ENCODE data around the gene EDN2. TPM values are rescaled to one million over a fixed set of nuclear protein-coding genes. Genes with fewer than 3 reads are reported as not detected.
A peak's percentile ranks its signal among the peaks of the same experiment; 100 is the strongest.

EDN2 gene
- total and polyA plus RNA-seq, 2 of the 8 experiments (the other 6 are each of a cell fraction or from before 2014, with no cell fraction given), result 0.32 to 0.39 TPM

- H2BK120ac ChIP-seq (replicated peaks; ENCODE audit: low read depth, low read length), result no peak overlapping the region
- peaks cover 0 to 6% of the 10 kb centered on the region in 2 experiments for H4K20me1 ChIP-seq (replicated peaks in 1 of 2; ENCODE audit: control insufficient read depth in 1 of 2, insufficient read depth in 2 of 2, low read length in 2 of 2)
- H3K14ac ChIP-seq (ENCODE audit: insufficient read length), result no peak overlapping the region
- no peak overlapping the region for H2BK20ac ChIP-seq (ENCODE audit: low read length)
- H3K27ac ChIP-seq (ENCODE audit: low read depth, low read length), result no peak overlapping the region
- WGBS, 2 experiments (ENCODE audit: extremely low coverage in 1 of 2, insufficient coverage in 1 of 2, insufficient read length in 1 of 2, insufficient replicate concordance in 2 of 2, low coverage in 1 of 2, low lambda C conversion rate in 2 of 2, missing lambda C conversion rate in 1 of 2), result 83 to 100% methylated on average over 2 to 3 of the region's 4 CpGs
- no peak overlapping the region for H2AFZ ChIP-seq (ENCODE audit: low read length)
- H3K79me1 ChIP-seq (ENCODE audit: low read depth, low read length), result no peaks in the 10 kb centered on the region
- H2BK12ac ChIP-seq (ENCODE audit: low read depth, low read length), result no peak overlapping the region
- peak overlapping the region; percentile 32 for H3K56ac ChIP-seq (replicated peaks; ENCODE audit: insufficient read length, low read depth, low read length)
- peaks cover 0 to 2% (median 0%) of the 10 kb centered on the region in 4 experiments; a peak in 1 of 7 replicates for H3K4me1 ChIP-seq (replicated peaks in 1 of 4; ENCODE audit: control insufficient read depth in 3 of 4, insufficient read depth in 4 of 4, low read length in 3 of 4)
- ChIA-PET CTCF (ENCODE audit: partially characterized antibody) (interaction anchor here (0.6 to 2.3 kb wide), 2 partner anchors 11 to 14 kb away, joined by 4 to 10 read pairs; no protein-coding TSS in a partner anchor), POLR2A (ENCODE audit: partially characterized antibody) (no interaction called here)
- no peak overlapping the region for H3K9ac ChIP-seq (replicated peaks in 1 of 4; ENCODE audit: extremely low read depth in 1 of 4, low read depth in 3 of 4, low read length in 3 of 4)
- H4K5ac ChIP-seq (ENCODE audit: insufficient read length, low read depth, low read length), result no peak overlapping the region
- no peak overlapping the region for H3K4ac ChIP-seq (replicated peaks; ENCODE audit: insufficient read length, low read depth, low read length)
- no peak overlapping the region for H2BK5ac ChIP-seq (ENCODE audit: low read depth, low read length)
- no peak overlapping the region for H3K23ac ChIP-seq (ENCODE audit: insufficient read length)
- H3K4me2 ChIP-seq (ENCODE audit: insufficient read depth in 1 of 2, low read depth in 2 of 2, low read length in 2 of 2), result no peak overlapping the region
- FAIRE-seq (no peak), DNase-seq (ENCODE audit: low read depth in 1 of 2, low spot score in 2 of 2) (no peak)
- no peak overlapping the region for H3K18ac ChIP-seq (ENCODE audit: extremely low read depth, low read length)
- H2AK5ac ChIP-seq (ENCODE audit: low read depth, low read length), result no peak overlapping the region
- no peaks in the 10 kb centered on the region for H3K27me3 ChIP-seq (replicated peaks in 1 of 4; ENCODE audit: control insufficient read depth in 3 of 4, extremely low read depth in 1 of 4, insufficient read depth in 3 of 4, low read length in 3 of 4)
- peaks cover 38% of the 10 kb centered on the region; the same call in 1 of the 2 replicates for H3K23me2 ChIP-seq (ENCODE audit: low read depth, low read length)
- no peak overlapping the region for H2BK15ac ChIP-seq (ENCODE audit: low read length)
- H4K8ac ChIP-seq (ENCODE audit: extremely low read depth, insufficient read depth, low read length), result no peak overlapping the region
- H3K79me2 ChIP-seq (ENCODE audit: control insufficient read depth in 1 of 2, insufficient read depth in 2 of 2, low read length in 2 of 2), result no peaks in the 10 kb centered on the region
- H4K91ac ChIP-seq (replicated peaks; ENCODE audit: insufficient read length, low read length), result no peak overlapping the region
- peaks cover 9 to 10% of the 10 kb centered on the region in 2 experiments; a peak in 2 of 4 replicates for H3K9me3 ChIP-seq (ENCODE audit: insufficient read depth in 2 of 2, low read depth in 1 of 2, low read length in 1 of 2)
- no peak overlapping the region for H3K4me3 ChIP-seq (ENCODE audit: extremely low read depth in 1 of 4, insufficient read depth in 2 of 4, low read depth in 3 of 4, low read length in 4 of 4)
- no peaks in the 10 kb centered on the region for H3K36me3 ChIP-seq (ENCODE audit: control insufficient read depth in 2 of 4, insufficient read depth in 4 of 4, low read length in 3 of 4)
- TF ChIP-seq SP2 (IDR thresholded peaks at IDR 0.05; ENCODE audit: low read length), result no peak
These were observed 42.6 kb upstream of the EDN2 start for GRCh38 chr1:41526956-41527561.
